H1 (cell line): Measurements from ENCODE around the gene HS2ST1. TPM values are rescaled to one million over a fixed set of nuclear protein-coding genes. Genes with fewer than 3 reads are reported as not detected.

Source experiments
- CTCF ChIA-PET: fragments of 300-600 bp; sonication (Branson Sonifier 250); formaldehyde crosslinking; loops from one replicate; lab custom pipeline; 2021; ENCODE audit not compliant: partially characterized antibody; lab: Charles Lee
- POLR2A ChIA-PET: fragments of 300-600 bp; sonication (Branson Sonifier 250); formaldehyde crosslinking; loops from one replicate; lab custom pipeline; 2021; ENCODE audit warnings: inconsistent platforms; ENCODE audit not compliant: partially characterized antibody; lab: Charles Lee
- DNase-seq, 2 experiments: peaks; one replicate each; pipeline versions ENCODE4 v3.0.0 to v3.0.0-alpha.2; 2010 to 2022; ENCODE audit warnings: low spot score in 2 of 2, low read depth in 1 of 2, mixed read lengths in 1 of 2
- FAIRE-seq: peaks from 2 replicates; lab custom pipeline; 2011; peaks lifted over from hg19 to GRCh38; lab: Jason Lieb, UNC
- H2AFZ ChIP-seq: 2 replicates; pipeline ENCODE4 v1.8.1; 2012; ENCODE audit warnings: low read length, inconsistent platforms
- H2AK5ac ChIP-seq: 2 replicates; pipeline ENCODE4 v1.6.1; 2013; ENCODE audit warnings: low read depth, low read length
- H2BK120ac ChIP-seq: replicated peaks from 2 replicates; pipeline ENCODE3; 2013; ENCODE audit warnings: low read depth, low read length, inconsistent platforms
- H2BK12ac ChIP-seq: 2 replicates; pipeline ENCODE4 v1.6.1; 2013; ENCODE audit warnings: low read depth, low read length
- H2BK15ac ChIP-seq: 2 replicates; pipeline ENCODE4 v1.6.1; 2013; ENCODE audit warnings: low read length
- H2BK20ac ChIP-seq: 2 replicates; pipeline ENCODE4 v1.6.1; 2013; ENCODE audit warnings: low read length
- H2BK5ac ChIP-seq: 2 replicates; pipeline ENCODE4 v1.6.1; 2013; ENCODE audit warnings: low read depth, low read length
- H3K14ac ChIP-seq: 2 replicates; pipeline ENCODE4 v1.6.1; 2013; ENCODE audit warnings: inconsistent platforms; ENCODE audit not compliant: insufficient read length
- H3K18ac ChIP-seq: 2 replicates; pipeline ENCODE4 v1.6.1; 2013; ENCODE audit warnings: low read length; ENCODE audit errors: extremely low read depth
- H3K23ac ChIP-seq: 2 replicates; pipeline ENCODE4 v1.6.1; 2013; ENCODE audit warnings: inconsistent platforms; ENCODE audit not compliant: insufficient read length
- H3K23me2 ChIP-seq: 2 replicates; pipeline ENCODE4 v1.6.1; 2013; ENCODE audit warnings: low read depth, low read length
- H3K27ac ChIP-seq: 2 replicates; pipeline ENCODE4 v1.6.1; 2011; ENCODE audit warnings: low read depth, low read length, inconsistent platforms
- H3K27me3 ChIP-seq, 4 experiments: replicated peaks in 1 of 4; 1 replicate in 1 of 4; 2 replicates in 3 of 4; pipeline versions ENCODE4 v1.6.1 to v1.8.1; 2011 to 2013; ENCODE audit warnings: low read length in 3 of 4, mild to moderate bottlenecking in 3 of 4, inconsistent platforms in 2 of 4, mixed read lengths in 2 of 4, moderate library complexity in 1 of 4; ENCODE audit not compliant: control insufficient read depth in 3 of 4, insufficient read depth in 3 of 4; ENCODE audit errors: extremely low read depth in 1 of 4
- H3K36me3 ChIP-seq, 4 experiments: 2 replicates each; pipeline versions ENCODE4 v1.6.1 to v1.8.1; 2011 to 2013; ENCODE audit warnings: mild to moderate bottlenecking in 4 of 4, low read length in 3 of 4, moderate library complexity in 2 of 4, control low read depth in 1 of 4, inconsistent platforms in 1 of 4; ENCODE audit not compliant: insufficient read depth in 4 of 4, control insufficient read depth in 2 of 4
- H3K4ac ChIP-seq: replicated peaks from 2 replicates; pipeline ENCODE3; 2013; ENCODE audit warnings: low read length, low read depth, mixed read lengths, inconsistent platforms; ENCODE audit not compliant: insufficient read length
- H3K4me1 ChIP-seq, 4 experiments: replicated peaks in 1 of 4; 1 replicate in 1 of 4; 2 replicates in 3 of 4; pipeline versions ENCODE4 v1.6.1 to v1.8.1; 2011 to 2013; ENCODE audit warnings: low read length in 3 of 4, inconsistent platforms in 2 of 4, mixed read lengths in 1 of 4; ENCODE audit not compliant: insufficient read depth in 4 of 4, control insufficient read depth in 3 of 4
- H3K4me2 ChIP-seq, 2 experiments: 2 replicates each; pipeline versions ENCODE4 v1.6.1 to v1.8.1; 2011 to 2013; ENCODE audit warnings: low read depth in 2 of 2, low read length in 2 of 2, control low read depth in 1 of 2, inconsistent platforms in 1 of 2, mild to moderate bottlenecking in 1 of 2; ENCODE audit not compliant: insufficient read depth in 1 of 2
- H3K4me3 ChIP-seq, 4 experiments: fragments of 200-600, 300-600 bp in 1 of 4; sonication (generic), shearing (Covaris generic), sonication (Bioruptor Twin) in 1 of 4; 2 replicates each; pipeline versions ENCODE4 v1.5.1 to v1.8.1; 2011 to 2016; ENCODE audit warnings: low read length in 4 of 4, low read depth in 3 of 4, control low read depth in 2 of 4, inconsistent platforms in 2 of 4, mild to moderate bottlenecking in 2 of 4, mixed read lengths in 1 of 4, moderate library complexity in 1 of 4; ENCODE audit not compliant: insufficient read depth in 2 of 4; ENCODE audit errors: extremely low read depth in 1 of 4
- H3K56ac ChIP-seq: replicated peaks from 2 replicates; pipeline ENCODE3; 2013; ENCODE audit warnings: low read depth, mild to moderate bottlenecking, mixed read lengths, low read length, inconsistent platforms; ENCODE audit not compliant: insufficient read length
- H3K79me1 ChIP-seq: 2 replicates; pipeline ENCODE4 v1.6.1; 2013; ENCODE audit warnings: low read depth, low read length, control low read depth
- H3K79me2 ChIP-seq, 2 experiments: 2 replicates each; pipeline versions ENCODE4 v1.6.1 to v1.8.1; 2012 to 2013; ENCODE audit warnings: low read length in 2 of 2, mild to moderate bottlenecking in 2 of 2, inconsistent platforms in 1 of 2; ENCODE audit not compliant: insufficient read depth in 2 of 2, control insufficient read depth in 1 of 2
- H3K9ac ChIP-seq, 4 experiments: replicated peaks in 1 of 4; 1 replicate in 1 of 4; 2 replicates in 3 of 4; pipeline versions ENCODE4 v1.6.1 to v1.8.1; 2011 to 2013; ENCODE audit warnings: low read depth in 3 of 4, low read length in 3 of 4, control low read depth in 2 of 4, mild to moderate bottlenecking in 2 of 4, moderate library complexity in 2 of 4, inconsistent platforms in 1 of 4; ENCODE audit errors: extremely low read depth in 1 of 4
- H3K9me3 ChIP-seq, 2 experiments: 2 replicates each; pipeline versions ENCODE4 v1.6.1 to v1.8.1; 2012 to 2013; ENCODE audit warnings: mild to moderate bottlenecking in 2 of 2, moderate library complexity in 2 of 2, control low read depth in 1 of 2, inconsistent platforms in 1 of 2, low read depth in 1 of 2, low read length in 1 of 2, mixed read lengths in 1 of 2; ENCODE audit not compliant: insufficient read depth in 2 of 2
- H4K20me1 ChIP-seq, 2 experiments: replicated peaks in 1 of 2; 2 replicates each; pipeline versions ENCODE3 to v1.8.1; 2011 to 2013; ENCODE audit warnings: inconsistent platforms in 2 of 2, low read length in 2 of 2, mild to moderate bottlenecking in 1 of 2; ENCODE audit not compliant: insufficient read depth in 2 of 2, control insufficient read depth in 1 of 2
- H4K5ac ChIP-seq: 2 replicates; pipeline ENCODE4 v1.6.1; 2013; ENCODE audit warnings: low read length, low read depth, mixed read lengths, inconsistent platforms; ENCODE audit not compliant: insufficient read length
- H4K8ac ChIP-seq: 2 replicates; pipeline ENCODE4 v1.8.0; 2013; ENCODE audit warnings: mild to moderate bottlenecking, moderate library complexity, low read length, inconsistent platforms; ENCODE audit not compliant: insufficient read depth; ENCODE audit errors: extremely low read depth
- H4K91ac ChIP-seq: replicated peaks from 2 replicates; pipeline ENCODE3; 2013; ENCODE audit warnings: low read length, mixed read lengths, inconsistent platforms; ENCODE audit not compliant: insufficient read length
- BACH1 ChIP-seq: IDR thresholded peaks from 2 replicates; pipeline ENCODE4 v1.6.1; 2012; ENCODE audit warnings: low read length, improper control_type of control experiment
- CEBPB ChIP-seq: IDR thresholded peaks from 2 replicates; pipeline ENCODE4 v1.6.1; 2012; ENCODE audit warnings: low read depth, low read length
- EP300 ChIP-seq, 2 experiments: IDR thresholded peaks; 1 replicate in 1 of 2; 2 replicates in 1 of 2; pipeline ENCODE4 v1.6.1; 2011 to 2012; ENCODE audit warnings: low read depth in 2 of 2, low read length in 2 of 2, mild to moderate bottlenecking in 2 of 2, borderline replicate concordance in 1 of 2, inconsistent platforms in 1 of 2, moderate library complexity in 1 of 2
- FOSL1 ChIP-seq: IDR thresholded peaks from 2 replicates; pipeline ENCODE4 v1.6.1; 2011; ENCODE audit warnings: mild to moderate bottlenecking, low read depth, low read length, moderate library complexity; ENCODE audit not compliant: insufficient read depth
- JUN ChIP-seq: IDR thresholded peaks from 2 replicates; pipeline ENCODE4 v1.6.1; 2011; ENCODE audit warnings: low read depth, mild to moderate bottlenecking, improper control_type of control experiment, low read length
- KDM4A ChIP-seq: IDR thresholded peaks from one replicate; pipeline ENCODE4 v1.7.1; 2012; ENCODE audit warnings: low read depth, mild to moderate bottlenecking, moderate library complexity, low read length, inconsistent platforms; ENCODE audit not compliant: severe bottlenecking
- RBBP5 ChIP-seq: IDR thresholded peaks from 2 replicates; pipeline ENCODE4 v1.7.1; 2012; ENCODE audit warnings: low read depth, mild to moderate bottlenecking, inconsistent platforms, low read length, moderate library complexity, borderline replicate concordance
- YY1 ChIP-seq: IDR thresholded peaks from 2 replicates; pipeline ENCODE4 v1.6.1; 2011; ENCODE audit warnings: low read depth, mild to moderate bottlenecking, low read length
- WGBS, 2 experiments: shearing (Covaris generic) in 1 of 2; methylation state at CpG; one replicate each; pipeline versions ENCODE4 v1.1.6 to v1.1.7; 2013 to 2015; ENCODE audit warnings: low lambda C conversion rate in 2 of 2, mixed read lengths in 2 of 2, inconsistent platforms in 1 of 2, low coverage in 1 of 2, missing lambda C conversion rate in 1 of 2; ENCODE audit not compliant: insufficient replicate concordance in 2 of 2, insufficient coverage in 1 of 2, insufficient read length in 1 of 2; ENCODE audit errors: extremely low coverage in 1 of 2, missing lambda C conversion rate in 1 of 2; 5-methylcytosine and 5-hydroxymethylcytosine counted together
- polyA plus RNA-seq, 7 experiments: library from polyadenylated mRNA; depleted of rRNA in 3 of 7; stranded (reverse) in 5 of 7; unstranded in 2 of 7; fragments of >200 nt in 5 of 7; fragments of 200-250 nt in 2 of 7; gene quantifications; 1 replicate in 5 of 7; 2 replicates in 1 of 7; 4 replicates in 1 of 7; pipeline versions ENCODE4 v1.2.1 to v1.2.3, GENCODE V29; 2011 to 2013; ENCODE audit warnings: missing spikeins in 2 of 7, mixed read lengths in 2 of 7
- total RNA-seq: library from RNA; stranded (reverse); fragmentation: NEBNext Ultra II Directional; extraction: Animal tissue kit (Norgen Biotek cat#: 25700); gene quantifications from 2 replicates; pipeline ENCODE4 v1.2.1, GENCODE V29; 2021
- TF ChIP-seq, protein P1 (sequence below): IDR thresholded peaks from 2 replicates; pipeline ENCODE4 v1.6.1; 2012; ENCODE audit warnings: inconsistent platforms
- TF ChIP-seq, protein P2 (sequence below): IDR thresholded peaks from 2 replicates; pipeline ENCODE4 v1.6.1; 2012; ENCODE audit warnings: low read length, inconsistent platforms

HS2ST1 gene
- total and polyA plus RNA-seq, 2 of the 8 experiments (the other 6 are each of a cell fraction or from before 2014, with no cell fraction given), result 5.2 to 28.3 TPM

DNA sequence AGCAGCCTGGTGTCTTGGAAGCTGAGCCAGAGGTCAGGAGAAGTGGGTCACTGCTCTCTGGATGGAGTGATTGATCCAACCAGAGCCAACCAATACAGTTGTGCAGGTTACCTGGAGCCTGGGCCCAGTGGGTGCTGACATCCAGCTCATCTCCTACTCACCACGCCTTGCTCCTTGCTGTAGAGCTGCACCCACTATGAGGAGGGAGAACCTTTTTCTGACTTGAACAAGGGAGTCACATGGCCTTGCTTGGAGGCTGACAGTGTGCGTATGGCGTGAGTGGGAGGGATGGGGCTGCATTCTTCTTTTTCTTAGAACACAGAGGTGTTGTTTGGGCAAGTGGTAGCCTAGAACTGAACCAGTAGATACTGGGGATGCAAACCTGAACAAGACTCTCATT is 213.1 kb downstream of the HS2ST1 start:
- H4K5ac ChIP-seq, result no peak overlapping the region
- ChIA-PET CTCF (interaction anchor here (0.6 to 1.3 kb wide), 2 partner anchors 116 to 153 kb away, joined by 3 to 6 read pairs; no protein-coding TSS in a partner anchor), POLR2A (no interaction called here)
- no peak overlapping the region for H2BK5ac ChIP-seq
- TF ChIP-seq RBBP5 (no peak), BACH1 (no peak), YY1 (no peak), EP300 (IDR thresholded peaks at IDR 0.05; ENCODE audit: borderline replicate concordance in 1 of 2, low read depth in 2 of 2, low read length in 2 of 2) (no peak), JUN (no peak), FOSL1 (no peak), CEBPB (no peak), KDM4A (no peak)
- TF ChIP-seq, protein P1, sequence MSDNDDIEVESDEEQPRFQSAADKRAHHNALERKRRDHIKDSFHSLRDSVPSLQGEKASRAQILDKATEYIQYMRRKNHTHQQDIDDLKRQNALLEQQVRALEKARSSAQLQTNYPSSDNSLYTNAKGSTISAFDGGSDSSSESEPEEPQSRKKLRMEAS, result no peak
- TF ChIP-seq, protein P2, sequence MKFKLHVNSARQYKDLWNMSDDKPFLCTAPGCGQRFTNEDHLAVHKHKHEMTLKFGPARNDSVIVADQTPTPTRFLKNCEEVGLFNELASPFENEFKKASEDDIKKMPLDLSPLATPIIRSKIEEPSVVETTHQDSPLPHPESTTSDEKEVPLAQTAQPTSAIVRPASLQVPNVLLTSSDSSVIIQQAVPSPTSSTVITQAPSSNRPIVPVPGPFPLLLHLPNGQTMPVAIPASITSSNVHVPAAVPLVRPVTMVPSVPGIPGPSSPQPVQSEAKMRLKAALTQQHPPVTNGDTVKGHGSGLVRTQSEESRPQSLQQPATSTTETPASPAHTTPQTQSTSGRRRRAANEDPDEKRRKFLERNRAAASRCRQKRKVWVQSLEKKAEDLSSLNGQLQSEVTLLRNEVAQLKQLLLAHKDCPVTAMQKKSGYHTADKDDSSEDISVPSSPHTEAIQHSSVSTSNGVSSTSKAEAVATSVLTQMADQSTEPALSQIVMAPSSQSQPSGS, result no peak
- no peak overlapping the region for H3K18ac ChIP-seq
- H3K23ac ChIP-seq, result no peak overlapping the region
- H2AFZ ChIP-seq, result no peak overlapping the region
- no peaks in the 10 kb centered on the region for H4K20me1 ChIP-seq
- DNase-seq (no peak), FAIRE-seq (no peak)
- H2BK120ac ChIP-seq, result no peak overlapping the region
- H3K9ac ChIP-seq, result no peak overlapping the region
- H4K8ac ChIP-seq, result no peak overlapping the region
- H3K4ac ChIP-seq, result no peak overlapping the region
- 86% methylated on average over 3 of the region's 3 CpGs; no CpG with 5 or more reads in 1 of the 2 experiments for WGBS, 2 experiments
- no peaks in the 10 kb centered on the region for H3K79me1 ChIP-seq
- no peak overlapping the region for H3K4me3 ChIP-seq
- H2BK20ac ChIP-seq, result no peak overlapping the region
- H3K27me3 ChIP-seq, result peaks cover 0 to 7% (median 6%) of the 10 kb centered on the region in 4 experiments; a peak in 4 of 7 replicates
- no peaks in the 10 kb centered on the region for H3K9me3 ChIP-seq
- H3K23me2 ChIP-seq, result peaks cover 3% of the 10 kb centered on the region; the same call in 1 of the 2 replicates
- peaks cover 0 to 2% (median under 1%) of the 10 kb centered on the region in 4 experiments; a peak in 4 of 7 replicates for H3K4me1 ChIP-seq
- H3K56ac ChIP-seq, result no peak overlapping the region
- H4K91ac ChIP-seq, result no peak overlapping the region
- no peak overlapping the region for H2AK5ac ChIP-seq
- H3K27ac ChIP-seq, result no peak overlapping the region
- H3K14ac ChIP-seq, result no peak overlapping the region
- H3K36me3 ChIP-seq, result no peaks in the 10 kb centered on the region
- no peak overlapping the region for H2BK15ac ChIP-seq
- H3K79me2 ChIP-seq, result no peaks in the 10 kb centered on the region
- H3K4me2 ChIP-seq, result no peak overlapping the region
- H2BK12ac ChIP-seq, result no peak overlapping the region
